Activated CD8-positive, alpha-beta T cell treated with anti-CD3 and anti-CD28 coated beads, Interleukin-2, amount 10 ng/mL, durations not matched to agents 7 days and 5 days (primary cell): Measurements from ENCODE around the gene CDC42BPG. TPM values are rescaled to one million over a fixed set of nuclear protein-coding genes. Genes with fewer than 3 reads are reported as not detected.

ENCODE experiments used
- ATAC-seq: fragments of 150-1000 bp; cut with Tn5 transposase; one replicate; pipeline ENCODE4 v1.10.0; 2021; ENCODE audit warnings: moderate library complexity
- CTCF ChIA-PET: fragments of 350-600 bp; sonication (Branson Sonifier 250); formaldehyde crosslinking; loops from one replicate; lab custom pipeline; 2021; ENCODE audit warnings: antibody characterized with exemption; lab: Charles Lee
- POLR2A ChIA-PET: fragments of 350-600 bp; sonication (Branson Sonifier 250); formaldehyde crosslinking; loops from one replicate; lab custom pipeline; 2021; ENCODE audit warnings: antibody characterized with exemption; lab: Charles Lee
- DNase-seq: peaks from one replicate; pipeline ENCODE4 v3.0.0-alpha.2; 2020
- H3K27ac Mint-ChIP-seq: one replicate; pipeline ENCODE4 v1.8.0; 2021; ENCODE audit warnings: mild to moderate bottlenecking, mixed read lengths
- H3K27me3 Mint-ChIP-seq: one replicate; pipeline ENCODE4 v1.8.0; 2021; ENCODE audit warnings: low read depth, mixed read lengths
- H3K36me3 Mint-ChIP-seq: one replicate; pipeline ENCODE4 v1.8.0; 2021; ENCODE audit warnings: low read depth, mixed read lengths
- H3K4me1 Mint-ChIP-seq: one replicate; pipeline ENCODE4 v1.8.0; 2021; ENCODE audit warnings: low read depth, mixed read lengths
- H3K4me3 Mint-ChIP-seq: one replicate; pipeline ENCODE4 v1.8.0; 2021; ENCODE audit warnings: mild to moderate bottlenecking, mixed read lengths
- H3K9me3 Mint-ChIP-seq: one replicate; pipeline ENCODE4 v1.8.0; 2022; ENCODE audit warnings: mixed read lengths; ENCODE audit not compliant: insufficient read depth
- total RNA-seq, 2 experiments: library from RNA; stranded (reverse); gene quantifications; one replicate each; pipeline ENCODE4 v1.2.3, GENCODE V29; 2021

The CDC42BPG gene
- total RNA-seq, 2 experiments from 2014 or later = 0.61 to 1.2 TPM

DNA sequence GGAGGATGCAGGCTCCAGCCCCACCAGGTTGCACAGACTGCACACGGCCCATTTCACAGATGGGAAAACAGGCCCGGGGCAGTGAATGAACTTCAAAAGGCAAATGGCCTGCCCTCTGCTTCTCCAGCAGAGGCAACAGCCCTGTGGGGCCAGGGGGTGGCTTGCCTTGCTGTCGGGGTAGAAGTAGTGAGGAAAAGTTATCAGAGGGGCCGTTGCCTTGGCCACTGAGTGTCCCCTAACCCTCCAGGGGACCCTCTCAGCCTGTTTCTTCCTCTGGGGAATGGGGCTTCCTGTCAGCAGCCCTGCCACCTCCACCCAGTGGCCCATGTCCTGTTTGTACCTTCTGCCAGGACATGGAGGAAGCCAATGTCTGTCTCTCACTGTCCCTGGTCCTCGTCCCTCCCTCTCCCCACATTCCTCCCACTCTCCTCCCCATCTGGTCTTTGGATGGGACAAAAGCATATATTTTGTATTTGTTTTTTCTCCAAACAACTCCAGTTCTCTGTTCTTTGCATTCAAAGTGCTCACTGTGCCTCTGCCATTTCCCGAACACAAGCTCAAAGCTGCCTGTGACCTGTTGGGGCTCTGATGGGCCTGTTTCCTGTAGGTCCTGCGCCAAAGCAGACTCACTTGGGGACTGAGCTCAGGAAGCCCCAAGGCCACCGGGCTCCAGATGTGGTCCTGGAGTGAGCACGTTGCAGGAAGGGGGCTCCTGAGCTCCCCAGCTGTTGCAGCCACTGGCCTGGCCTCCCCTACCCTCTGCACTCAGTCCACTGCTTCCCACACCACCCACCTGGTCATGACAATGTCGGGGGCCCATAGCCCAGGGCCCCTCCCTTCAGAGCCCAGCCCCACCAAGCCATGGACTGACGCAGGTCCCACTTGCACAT is 50.9 kb downstream of the CDC42BPG start:
- peaks cover 40% of the 10 kb centered on the region for H3K4me1 Mint-ChIP-seq
- no peak for DNase-seq
- no peaks in the 10 kb centered on the region for H3K9me3 Mint-ChIP-seq
- H3K27me3 Mint-ChIP-seq = no peaks in the 10 kb centered on the region
- H3K27ac Mint-ChIP-seq = peak overlapping the region; percentile 81
- ChIA-PET CTCF (interaction anchor here (0.7 to 1.9 kb wide), 6 partner anchors 8 to 105 kb away, joined by 3 to 4 read pairs (median 4); no protein-coding TSS in a partner anchor), POLR2A (interaction anchor here (1.4 kb wide), 1 partner anchor 8 kb away, joined by 4 read pairs; no protein-coding TSS in a partner anchor)
- no peak for ATAC-seq
- no peak overlapping the region for H3K4me3 Mint-ChIP-seq
- peaks cover 34% of the 10 kb centered on the region for H3K36me3 Mint-ChIP-seq

- H3K27me3 Mint-ChIP-seq = no peaks in the 10 kb centered on the region
- POLR2A ChIA-PET = interaction anchor here (1.3 kb wide), 1 partner anchor 14 kb away, joined by 5 read pairs; no protein-coding TSS in a partner anchor
- ATAC-seq = no peak
- CTCF ChIA-PET = interaction anchor here (1.1 kb wide), 1 partner anchor 18 kb away, joined by 3 read pairs; the partner anchor contains the start of gene MEN1
- no peaks in the 10 kb centered on the region for H3K9me3 Mint-ChIP-seq
- peak overlapping the region; percentile 25 for H3K27ac Mint-ChIP-seq
- H3K36me3 Mint-ChIP-seq = peaks cover 37% of the 10 kb centered on the region
- DNase-seq = no peak
- H3K4me3 Mint-ChIP-seq = no peak overlapping the region
- peaks cover 43% of the 10 kb centered on the region for H3K4me1 Mint-ChIP-seq
These were observed 52.0 kb downstream of the CDC42BPG start for GRCh38 chr11:64792482-64792881.

DNA sequence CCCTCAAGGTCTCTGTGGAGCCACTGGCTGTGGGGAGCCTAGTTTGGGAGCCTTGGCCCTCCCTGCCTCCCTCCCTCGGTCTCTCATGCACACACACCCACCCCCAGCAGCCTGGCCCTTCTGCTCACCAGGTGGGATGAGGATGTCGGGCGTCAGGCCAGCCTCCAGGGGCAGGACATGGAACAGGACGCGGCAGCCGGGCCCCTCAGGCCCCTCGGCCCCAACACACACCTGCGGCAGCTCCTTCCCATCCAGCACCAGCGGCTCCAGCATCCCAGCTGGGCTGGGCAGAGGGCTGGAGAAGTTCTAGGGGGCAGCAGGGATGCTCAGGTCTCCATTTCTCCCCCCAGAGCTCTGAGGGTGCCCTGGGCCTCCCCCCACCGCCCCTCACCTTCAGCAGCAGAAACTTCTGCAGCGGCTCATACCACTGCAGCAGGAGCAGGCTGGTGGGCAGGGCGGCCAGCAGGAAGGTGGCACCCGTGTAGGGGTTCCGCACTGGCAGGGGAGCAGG is 52.6 kb downstream of the CDC42BPG start:
- Mint-ChIP-seq H3K4me1 (peaks cover 40% of the 10 kb centered on the region), H3K27ac (no peak overlapping the region), H3K9me3 (no peaks in the 10 kb centered on the region), H3K4me3 (no peak overlapping the region), H3K27me3 (no peaks in the 10 kb centered on the region), H3K36me3 (peaks cover 37% of the 10 kb centered on the region)
- DNase-seq = no peak
- ChIA-PET POLR2A (interaction anchor here (1.3 kb wide), 1 partner anchor 13 kb away, joined by 5 read pairs; no protein-coding TSS in a partner anchor), CTCF (interaction anchor here (1.1 to 1.6 kb wide), 4 partner anchors 10 to 19 kb away, joined by 3 to 7 read pairs (median 4); partner anchors contain the start of genes MEN1 and SF1)
- no peak for ATAC-seq

DNA sequence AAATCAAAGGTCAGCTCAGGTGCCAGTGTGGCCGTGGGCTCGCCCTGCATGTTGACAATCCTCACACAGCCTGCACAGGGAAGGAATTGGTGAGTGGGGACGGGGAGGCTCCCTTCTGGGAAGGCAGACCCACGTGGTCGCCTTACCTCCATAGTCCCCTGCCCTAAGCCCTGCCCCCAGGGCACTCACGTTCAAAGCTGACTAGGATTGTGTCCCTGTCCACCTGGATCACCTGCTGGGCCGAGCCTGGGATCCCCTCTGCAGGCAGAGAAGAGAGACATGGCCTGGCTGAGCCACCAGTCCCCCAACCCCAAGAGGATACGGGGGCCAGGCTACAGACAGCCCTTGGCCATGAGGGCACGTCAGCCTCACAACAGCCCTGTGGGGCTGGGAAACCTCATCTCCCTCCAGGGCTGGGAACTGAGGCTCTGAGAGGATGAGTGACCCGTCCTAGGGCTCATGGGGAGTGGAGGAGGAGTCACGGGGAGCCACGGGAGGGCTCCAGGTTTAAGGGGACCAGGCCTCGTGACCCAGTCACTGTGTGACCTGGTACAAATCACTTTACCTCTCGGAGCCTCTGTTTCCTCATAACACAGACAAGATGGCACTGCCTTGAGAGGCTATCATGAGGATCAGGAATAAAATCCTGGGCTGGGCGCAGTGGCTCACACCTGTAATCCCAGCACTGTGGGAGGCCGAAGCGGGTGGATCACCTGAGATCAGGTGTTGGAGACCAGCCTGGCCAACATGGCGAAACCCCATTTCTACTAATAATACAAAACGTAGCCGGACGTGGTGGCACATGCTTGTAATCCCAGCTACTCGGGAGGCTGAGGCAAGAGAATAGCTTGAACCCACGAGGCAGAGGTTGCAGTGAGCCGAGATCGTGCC is 54.0 kb downstream of the CDC42BPG start:
- Mint-ChIP-seq H3K27ac (no peak overlapping the region), H3K36me3 (peaks cover 24% of the 10 kb centered on the region), H3K9me3 (no peaks in the 10 kb centered on the region), H3K4me3 (no peak overlapping the region), H3K4me1 (peaks cover 27% of the 10 kb centered on the region), H3K27me3 (no peaks in the 10 kb centered on the region)
- ATAC-seq = no peak
- ChIA-PET CTCF (interaction anchor here (1.3 to 1.6 kb wide), 2 partner anchors 11 to 12 kb away, joined by 3 to 7 read pairs; partner anchors contain the start of gene SF1), POLR2A (no interaction called here)
- no peak for DNase-seq

- POLR2A ChIA-PET = no interaction called here
- Mint-ChIP-seq H3K27ac (no peak overlapping the region), H3K4me3 (no peak overlapping the region), H3K27me3 (no peaks in the 10 kb centered on the region), H3K36me3 (peaks cover 23% of the 10 kb centered on the region), H3K9me3 (no peaks in the 10 kb centered on the region), H3K4me1 (peaks cover 21% of the 10 kb centered on the region)
- no peak for DNase-seq
- ATAC-seq = no peak
- CTCF ChIA-PET = interaction anchor here (1.3 to 1.8 kb wide), 2 partner anchors 12 to 47 kb away, joined by 3 to 4 read pairs; no protein-coding TSS in a partner anchor
These were observed 54.9 kb downstream of the CDC42BPG start for GRCh38 chr11:64789331-64790204.

- POLR2A ChIA-PET = interaction anchor here (0.6 kb wide), 1 partner anchor 211 kb away, joined by 3 read pairs; no protein-coding TSS in a partner anchor
- H3K27ac Mint-ChIP-seq = no peak overlapping the region
- peaks cover 19% of the 10 kb centered on the region for H3K36me3 Mint-ChIP-seq
- no peak overlapping the region for H3K4me3 Mint-ChIP-seq
- CTCF ChIA-PET = interaction anchor here (0.6 to 1.8 kb wide), 6 partner anchors 9 to 61 kb away, joined by 3 to 4 read pairs (median 3); no protein-coding TSS in a partner anchor
- no peaks in the 10 kb centered on the region for H3K27me3 Mint-ChIP-seq
- DNase-seq (no peak), ATAC-seq (no peak)
- H3K4me1 Mint-ChIP-seq = peaks cover 11% of the 10 kb centered on the region
- no peaks in the 10 kb centered on the region for H3K9me3 Mint-ChIP-seq
These were observed 55.9 kb downstream of the CDC42BPG start for GRCh38 chr11:64788321-64789215.

- ChIA-PET POLR2A (interaction anchor here (0.6 kb wide), 1 partner anchor 210 kb away, joined by 3 read pairs; no protein-coding TSS in a partner anchor), CTCF (interaction anchor here (0.6 to 1.8 kb wide), 6 partner anchors 10 to 282 kb away, joined by 3 to 4 read pairs (median 3); no protein-coding TSS in a partner anchor)
- DNase-seq (peak; percentile 68), ATAC-seq (peak; percentile 54)
- Mint-ChIP-seq H3K4me3 (no peak overlapping the region), H3K36me3 (peaks cover 19% of the 10 kb centered on the region), H3K27ac (no peak overlapping the region), H3K9me3 (no peaks in the 10 kb centered on the region), H3K4me1 (peaks cover 3% of the 10 kb centered on the region), H3K27me3 (no peaks in the 10 kb centered on the region)
These were observed 56.7 kb downstream of the CDC42BPG start for GRCh38 chr11:64787526-64788320.

GRCh38 chr11:64786308-64786707 is 58.1 kb downstream of the CDC42BPG start:
- ChIA-PET POLR2A (interaction anchor here (0.8 to 1.3 kb wide), 3 partner anchors 18 to 476 kb away, joined by 3 read pairs; partner anchors contain the start of gene POLA2), CTCF (interaction anchor here (0.9 to 2.4 kb wide), 7 partner anchors 8 to 228 kb away, joined by 3 to 8 read pairs (median 4); partner anchors contain the start of genes ARL2, RASGRP2 and SF1)
- Mint-ChIP-seq H3K9me3 (no peaks in the 10 kb centered on the region), H3K4me1 (peaks cover 6% of the 10 kb centered on the region), H3K4me3 (no peak overlapping the region), H3K27ac (no peak overlapping the region), H3K27me3 (no peaks in the 10 kb centered on the region), H3K36me3 (peaks cover 14% of the 10 kb centered on the region)
- ATAC-seq = no peak
- no peak for DNase-seq
